Measurements from ENCODE around the gene PHACTR4.

- TF ChIP-seq CTCF (optimal IDR thresholded peaks at IDR 0.05 in 1 of 3, IDR thresholded peaks at IDR 0.05 in 1 of 3, conservative IDR thresholded peaks at IDR 0.05 in 1 of 3; ENCODE audit: extremely low read depth in 1 of 3, insufficient read depth in 2 of 3, low read length in 3 of 3) (no peak), EZH2 (IDR thresholded peaks at IDR 0.05; ENCODE audit: low read length) (no peak)
Observed at GRCh38 chr1:28519946-28520725, 150.6 kb downstream of the PHACTR4 start.

Data from keratinocyte (primary cell).